T-helper 2 cell (primary cell): ENCODE measurements around the gene UNC93B1.
A peak's percentile ranks its signal among the peaks of the same experiment; 100 is the strongest.
"Not testable (repeated sequence)": the region's sequence is repeated elsewhere in the genome, so short reads cannot be mapped to it uniquely, and the experiment has no call there.

Experiments used
- DNase-seq, 5 experiments: peaks; one replicate each; pipeline versions ENCODE4 v3.0.0 to v3.0.0-alpha.2; 2012 to 2022

The UNC93B1 gene

GRCh38 chr11:67990546-67991346 lies 13.2 kb downstream of the UNC93B1 start:
- DNase-seq: not testable (repeated sequence)

- not testable (repeated sequence) for DNase-seq
Measured at GRCh38 chr11:67985302-67985701, 18.6 kb downstream of the UNC93B1 start.

- no peak for DNase-seq
Measured at GRCh38 chr11:67983951-67984350, 19.9 kb downstream of the UNC93B1 start.

GRCh38 chr11:67982255-67982857 lies 21.5 kb downstream of the UNC93B1 start:
- DNase-seq: not testable (repeated sequence)

GRCh38 chr11:67981226-67981625 lies 22.7 kb downstream of the UNC93B1 start:
- DNase-seq: not testable (repeated sequence)

GRCh38 chr11:67978766-67979418 lies 25.0 kb downstream of the UNC93B1 start:
- DNase-seq: not testable (repeated sequence)

- not testable (repeated sequence) for DNase-seq
Measured at GRCh38 chr11:67974746-67975145, 29.2 kb downstream of the UNC93B1 start.

GRCh38 chr11:67965830-67966348 lies 38.0 kb downstream of the UNC93B1 start:
- not testable (repeated sequence) for DNase-seq

GRCh38 chr11:67964746-67965145 lies 39.2 kb downstream of the UNC93B1 start:
- DNase-seq: not testable (repeated sequence)

GRCh38 chr11:67963879-67964278 lies 40.0 kb downstream of the UNC93B1 start:
- not testable (repeated sequence) for DNase-seq

- DNase-seq: not testable (repeated sequence)
Measured at GRCh38 chr11:67963217-67963616, 40.7 kb downstream of the UNC93B1 start.

DNA sequence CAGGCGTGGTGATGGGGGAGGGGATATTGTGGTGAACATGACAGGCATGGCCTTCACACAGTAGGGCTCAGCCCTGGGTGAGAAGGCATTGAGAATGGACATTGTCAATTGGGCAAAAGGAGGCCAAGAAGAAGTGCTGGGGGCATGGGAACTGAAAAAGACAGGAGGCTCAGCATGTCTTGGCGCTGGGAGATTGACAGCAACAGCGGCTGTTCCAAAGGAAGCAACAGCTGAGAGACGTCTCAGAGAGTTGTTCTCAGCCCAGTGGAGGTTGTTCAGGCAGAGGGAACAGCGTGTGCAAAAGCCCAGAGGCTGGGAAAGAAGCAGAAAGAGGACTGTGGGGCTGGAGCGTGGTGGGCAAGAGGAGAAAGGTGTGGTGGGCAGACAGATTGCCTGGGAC lies 47.7 kb downstream of the UNC93B1 start:
- DNase-seq: not testable (repeated sequence)

- peak; percentile 57 to 76 (median 66) for DNase-seq
Measured at GRCh38 chr11:67955461-67956007, 48.4 kb downstream of the UNC93B1 start.

- peak in 1 of 5 experiments; percentile 23 for DNase-seq
Measured at GRCh38 chr11:67954971-67955370, 48.9 kb downstream of the UNC93B1 start.

DNA sequence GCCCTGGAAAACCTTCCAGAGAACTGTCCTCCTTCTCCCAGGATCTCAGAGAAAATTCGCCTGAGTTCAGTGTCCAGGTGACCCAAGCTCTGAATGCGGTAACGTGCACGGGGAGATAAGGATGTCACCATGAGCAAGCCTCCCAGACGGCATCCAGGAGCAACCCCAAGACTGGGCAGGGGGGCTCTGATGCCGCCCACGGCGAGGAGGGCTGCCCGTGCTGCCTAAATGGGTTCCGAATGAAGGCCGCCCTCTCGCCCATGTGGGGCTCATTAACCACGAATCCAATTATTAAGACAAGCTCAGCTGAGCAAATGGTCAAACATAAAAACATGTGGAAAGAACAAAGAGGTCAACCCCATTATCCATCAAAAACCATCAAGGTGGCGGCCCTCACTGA lies 49.6 kb downstream of the UNC93B1 start:
- DNase-seq: not testable (repeated sequence)

- DNase-seq: not testable (repeated sequence)
Measured at GRCh38 chr11:67950705-67951104, 53.2 kb downstream of the UNC93B1 start.

- DNase-seq: not testable (repeated sequence)
Measured at GRCh38 chr11:67947785-67948184, 56.1 kb downstream of the UNC93B1 start.

- not testable (repeated sequence) for DNase-seq
Measured at GRCh38 chr11:67946403-67946802, 57.5 kb downstream of the UNC93B1 start.

- not testable (repeated sequence) for DNase-seq
Measured at GRCh38 chr11:67943406-67943805, 60.5 kb downstream of the UNC93B1 start.
